Ascending aorta (tissue), 2 donors: ENCODE results near the gene SRRM5. TPM values are rescaled to one million over a fixed set of nuclear protein-coding genes. Genes with fewer than 3 reads are reported as not detected.

Experiments
- DNase-seq, 2 donors: peaks; one replicate each; pipeline ENCODE4 v3.0.0-alpha.2; 2019; ENCODE audit warnings: low spot score in 2 of 2
- H3K27ac ChIP-seq, 2 donors: fragments of 200-600 bp; sonication (generic); one replicate each; pipeline ENCODE4 v1.5.1; 2016 to 2017; ENCODE audit warnings: mild to moderate bottlenecking in 1 of 2
- H3K27me3 ChIP-seq: fragments of 200-600 bp; sonication (generic); one replicate; pipeline ENCODE4 v1.5.1; 2017
- H3K36me3 ChIP-seq, 2 donors: fragments of 200-600 bp; sonication (generic); one replicate each; pipeline ENCODE4 v1.5.1; 2016
- H3K4me1 ChIP-seq, 2 donors: fragments of 200-600 bp; sonication (generic); one replicate each; pipeline ENCODE4 v1.5.1; 2016 to 2017; ENCODE audit warnings: mild to moderate bottlenecking in 1 of 2
- H3K4me3 ChIP-seq, 2 donors: fragments of 200-600 bp; sonication (generic); one replicate each; pipeline ENCODE4 v1.5.1; 2016 to 2017; ENCODE audit warnings: mild to moderate bottlenecking in 1 of 2
- H3K9me3 ChIP-seq, 2 donors: fragments of 200-600 bp; sonication (generic); one replicate each; pipeline ENCODE4 v1.5.1; 2016
- CTCF ChIP-seq, 3 experiments: fragments of 200-600 bp in 2 of 3; fragments of 450-650 bp in 1 of 3; sonication (generic) in 2 of 3; IDR thresholded peaks; one replicate each; pipeline ENCODE4 v1.5.1; 2016 to 2019; ENCODE audit warnings: antibody characterized with exemption in 3 of 3, mild to moderate bottlenecking in 1 of 3, moderate library complexity in 1 of 3
- intact Hi-C: fragments of 100-400 bp; cut with DNase I; formaldehyde crosslinking; loops from one replicate; pipeline ENCODE4 v1.15.1; 2023
- total RNA-seq: library from RNA; depleted of rRNA; stranded (reverse); fragments of >200 nt; gene quantifications from one replicate; pipeline ENCODE4 v1.1.0, GENCODE V29; 2016

Gene SRRM5
- total RNA-seq, 1 donor from 2014 or later = 0.32 TPM

- Histone ChIP-seq H3K36me3 (no peaks in the 10 kb centered on the region), H3K4me3 (peak within 1 kb of the TSS; percentile 69 to 75), H3K9me3 (no peaks in the 10 kb centered on the region), H3K27me3 (no peaks in the 10 kb centered on the region), H3K27ac (peak within 1 kb of the TSS; percentile 87 to 89), H3K4me1 (peaks cover 0 to 7% of the 10 kb centered on the region in 2 donors)
- intact Hi-C loops = loop anchor here (1.0 to 2.0 kb wide), 3 partner anchors 23 to 49 kb away; partner anchors contain the start of genes IRGQ and ZNF576
- peak; percentile 50 to 92 for DNase-seq
- no peak for TF ChIP-seq CTCF (IDR thresholded peaks at IDR 0.05)
Observed at GRCh38 chr19:43619262-43620060, 7.6 kb downstream of the SRRM5 start, which contains the start of gene ZNF428. TSS of gene ZNF428 (minus strand) at chr19:43619629. CDS start at chr19:43614304, 5,325 bp downstream.

- intact Hi-C loops = loop anchor here (2.0 kb wide), 1 partner anchor 44 kb away; no protein-coding TSS in a partner anchor
- H3K27me3 ChIP-seq = no peaks in the 10 kb centered on the region
- TF ChIP-seq CTCF (IDR thresholded peaks at IDR 0.05) = no peak
- peak overlapping the region; percentile 69 to 75 for H3K4me3 ChIP-seq
- no peaks in the 10 kb centered on the region for H3K36me3 ChIP-seq
- DNase-seq = no peak
- H3K4me1 ChIP-seq = peaks cover 0 to 7% of the 10 kb centered on the region in 2 donors
- no peaks in the 10 kb centered on the region for H3K9me3 ChIP-seq
- H3K27ac ChIP-seq = peak overlapping the region; percentile 87 to 89
Observed at GRCh38 chr19:43620061-43621001, 8.4 kb downstream of the SRRM5 start.

- no peak overlapping the region for H3K4me3 ChIP-seq
- no peak for TF ChIP-seq CTCF (IDR thresholded peaks at IDR 0.05)
- no peaks in the 10 kb centered on the region for H3K27me3 ChIP-seq
- no peaks in the 10 kb centered on the region for H3K36me3 ChIP-seq
- no peak for DNase-seq
- peaks cover 0 to 7% of the 10 kb centered on the region in 2 donors for H3K4me1 ChIP-seq
- intact Hi-C loops = no loop called here
- H3K9me3 ChIP-seq = no peaks in the 10 kb centered on the region
- no peak overlapping the region for H3K27ac ChIP-seq
Observed at GRCh38 chr19:43622070-43622469, 10.2 kb downstream of the SRRM5 start.

GRCh38 chr19:43622956-43623355 is 11.1 kb downstream of the SRRM5 start:
- Histone ChIP-seq H3K9me3 (no peaks in the 10 kb centered on the region), H3K36me3 (no peaks in the 10 kb centered on the region), H3K27ac (no peak overlapping the region), H3K4me1 (peaks cover 0 to 7% of the 10 kb centered on the region in 2 donors), H3K4me3 (no peak overlapping the region), H3K27me3 (no peaks in the 10 kb centered on the region)
- no peak for TF ChIP-seq CTCF (IDR thresholded peaks at IDR 0.05)
- DNase-seq = no peak
- intact Hi-C loops = no loop called here

- Histone ChIP-seq H3K9me3 (no peaks in the 10 kb centered on the region), H3K4me1 (peaks cover 0 to 7% of the 10 kb centered on the region in 2 donors), H3K4me3 (no peak overlapping the region), H3K36me3 (no peaks in the 10 kb centered on the region), H3K27ac (no peak overlapping the region), H3K27me3 (no peaks in the 10 kb centered on the region)
- TF ChIP-seq CTCF (IDR thresholded peaks at IDR 0.05) = no peak
- no peak for DNase-seq
- intact Hi-C loops = no loop called here
Observed at GRCh38 chr19:43623889-43624670, 12.2 kb downstream of the SRRM5 start.
